ENCODE data around the gene PDLIM1. TPM values are rescaled to one million over a fixed set of nuclear protein-coding genes. Genes with fewer than 3 reads are reported as not detected.

PDLIM1 gene
- total and polyA plus RNA-seq, 2 of the 13 experiments (the other 11 are each of a cell fraction or from before 2014, with no cell fraction given), result 119 to 123 TPM

GRCh38 chr10:95217476-95217875 is 73.3 kb downstream of the PDLIM1 start:
- Histone ChIP-seq H3K79me2 (ENCODE audit: insufficient read depth, low read length) (no peaks in the 10 kb centered on the region), H3K4me3 (replicated peaks in 1 of 3; ENCODE audit: insufficient read depth in 1 of 3, low read depth in 2 of 3, low read length in 3 of 3) (no peak overlapping the region), H3K27ac (ENCODE audit: extremely low read length, insufficient read depth, low read length) (no peak overlapping the region), H2AFZ (ENCODE audit: low read length) (no peak overlapping the region), H3K36me3 (replicated peaks in 1 of 2; ENCODE audit: control insufficient read depth in 1 of 2, insufficient read depth in 2 of 2, low read length in 2 of 2) (no peaks in the 10 kb centered on the region), H3K9ac (ENCODE audit: insufficient read depth, low read depth, low read length) (no peak overlapping the region), H4K20me1 (ENCODE audit: insufficient read depth, low read length) (no peaks in the 10 kb centered on the region), H3K4me2 (ENCODE audit: low read depth, low read length) (no peak overlapping the region), H3K27me3 (ENCODE audit: control insufficient read depth in 1 of 2, insufficient read depth in 2 of 2, low read length in 2 of 2) (no peaks in the 10 kb centered on the region), H3K9me3 (ENCODE audit: low read length) (no peaks in the 10 kb centered on the region), H3K4me1 (ENCODE audit: insufficient read depth, low read length) (peaks cover 5% of the 10 kb centered on the region; the same call in 1 of the 2 replicates)
- no peak for DNase-seq (ENCODE audit: low spot score)
- CTCF ChIA-PET (ENCODE audit: low intra/inter-chr PET ratio, low total read pairs), result no interaction called here
- POLR2A ChIA-PET, result no interaction called here
- FAIRE-seq, result no peak
- BruUV-seq (replicated peaks), result no TSS peak
- no peak for TF ChIP-seq ZNF652 (CRISPR knock-in tag; IDR thresholded peaks at IDR 0.05; ENCODE audit: borderline replicate concordance, low read depth)
- TF ChIP-seq THAP8 (CRISPR knock-in tag; IDR thresholded peaks at IDR 0.05; ENCODE audit: borderline replicate concordance), result no peak
- TF ChIP-seq, protein P1, sequence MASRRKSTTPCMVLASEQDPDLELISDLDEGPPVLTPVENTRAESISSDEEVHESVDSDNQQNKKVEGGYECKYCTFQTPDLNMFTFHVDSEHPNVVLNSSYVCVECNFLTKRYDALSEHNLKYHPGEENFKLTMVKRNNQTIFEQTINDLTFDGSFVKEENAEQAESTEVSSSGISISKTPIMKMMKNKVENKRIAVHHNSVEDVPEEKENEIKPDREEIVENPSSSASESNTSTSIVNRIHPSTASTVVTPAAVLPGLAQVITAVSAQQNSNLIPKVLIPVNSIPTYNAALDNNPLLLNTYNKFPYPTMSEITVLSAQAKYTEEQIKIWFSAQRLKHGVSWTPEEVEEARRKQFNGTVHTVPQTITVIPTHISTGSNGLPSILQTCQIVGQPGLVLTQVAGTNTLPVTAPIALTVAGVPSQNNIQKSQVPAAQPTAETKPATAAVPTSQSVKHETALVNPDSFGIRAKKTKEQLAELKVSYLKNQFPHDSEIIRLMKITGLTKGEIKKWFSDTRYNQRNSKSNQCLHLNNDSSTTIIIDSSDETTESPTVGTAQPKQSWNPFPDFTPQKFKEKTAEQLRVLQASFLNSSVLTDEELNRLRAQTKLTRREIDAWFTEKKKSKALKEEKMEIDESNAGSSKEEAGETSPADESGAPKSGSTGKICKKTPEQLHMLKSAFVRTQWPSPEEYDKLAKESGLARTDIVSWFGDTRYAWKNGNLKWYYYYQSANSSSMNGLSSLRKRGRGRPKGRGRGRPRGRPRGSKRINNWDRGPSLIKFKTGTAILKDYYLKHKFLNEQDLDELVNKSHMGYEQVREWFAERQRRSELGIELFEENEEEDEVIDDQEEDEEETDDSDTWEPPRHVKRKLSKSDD (CRISPR knock-in tag; IDR thresholded peaks at IDR 0.05; ENCODE audit: low read depth), result no peak
- TF ChIP-seq, protein P2, sequence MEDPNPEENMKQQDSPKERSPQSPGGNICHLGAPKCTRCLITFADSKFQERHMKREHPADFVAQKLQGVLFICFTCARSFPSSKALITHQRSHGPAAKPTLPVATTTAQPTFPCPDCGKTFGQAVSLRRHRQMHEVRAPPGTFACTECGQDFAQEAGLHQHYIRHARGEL (CRISPR knock-in tag; IDR thresholded peaks at IDR 0.05), result no peak
- TF ChIP-seq, protein P3, sequence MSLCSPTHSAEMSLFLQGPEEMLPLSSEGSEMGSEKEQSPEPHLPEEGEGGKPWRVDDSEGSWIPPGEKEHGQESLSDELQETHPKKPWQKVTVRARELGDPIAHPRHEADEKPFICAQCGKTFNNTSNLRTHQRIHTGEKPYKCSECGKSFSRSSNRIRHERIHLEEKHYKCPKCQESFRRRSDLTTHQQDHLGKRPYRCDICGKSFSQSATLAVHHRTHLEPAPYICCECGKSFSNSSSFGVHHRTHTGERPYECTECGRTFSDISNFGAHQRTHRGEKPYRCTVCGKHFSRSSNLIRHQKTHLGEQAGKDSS (CRISPR knock-in tag; IDR thresholded peaks at IDR 0.05; ENCODE audit: borderline replicate concordance, low read depth), result no peak
- TF ChIP-seq POLR2AphosphoS2 (IDR thresholded peaks at IDR 0.05; ENCODE audit: low read depth, low read length), result no peak
- TF ChIP-seq NFATC3 (CRISPR knock-in tag; IDR thresholded peaks at IDR 0.05), result no peak
- no peak for TF ChIP-seq ZBTB14 (CRISPR knock-in tag; IDR thresholded peaks at IDR 0.05)
- no peak for TF ChIP-seq U2AF2 (IDR thresholded peaks at IDR 0.05; ENCODE audit: low read depth, low read length)
- no peak for TF ChIP-seq SETDB1 (CRISPR knock-in tag; IDR thresholded peaks at IDR 0.05; ENCODE audit: borderline replicate concordance)
- no peak for TF ChIP-seq ZC3H4 (CRISPR knock-in tag; IDR thresholded peaks at IDR 0.05; ENCODE audit: borderline replicate concordance)
- WGBS (ENCODE audit: low lambda C conversion rate), result 85% methylated on average over 1 of the region's 1 CpG
- no peak for ATAC-seq
- in situ Hi-C loops (cut with HindIII; ENCODE audit: extremely low pct_ligation_motif_present, low pct_unique_long_range_greater_than_20kb) (no loop called here), intact Hi-C loops (cut with micrococcal nuclease; ENCODE audit: unreplicated experiment) (no loop called here)
